HepG2 (cell line): ENCODE data around the gene SYNGR2. TPM values are rescaled to one million over a fixed set of nuclear protein-coding genes. Genes with fewer than 3 reads are reported as not detected.
A peak's percentile ranks its signal among the peaks of the same experiment; 100 is the strongest.

ENCODE experiments used
- MAFK ChIP-seq, 2 experiments: IDR thresholded peaks in 1 of 2; conservative IDR thresholded peaks in 1 of 2; 2 replicates each; pipeline ENCODE4 v1.6.1; 2011; ENCODE audit warnings: improper control_type of control experiment in 2 of 2, low read length in 2 of 2
- MXI1 ChIP-seq: IDR thresholded peaks from 3 replicates; pipeline ENCODE4 v1.6.1; 2012; ENCODE audit warnings: low read depth, low read length, inconsistent platforms, borderline replicate concordance
- MYC ChIP-seq: sonication (generic); formaldehyde crosslinking; IDR thresholded peaks from 2 replicates; pipeline ENCODE4 v1.9.0; 2021; ENCODE audit warnings: missing genetic modification reagents, borderline replicate concordance
- PITX1 ChIP-seq: sonication (generic); formaldehyde crosslinking; IDR thresholded peaks from 2 replicates; pipeline ENCODE4 v1.5.1; 2020; ENCODE audit warnings: mild to moderate bottlenecking, missing genetic modification reagents
- SOX5 ChIP-seq: IDR thresholded peaks from 2 replicates; pipeline ENCODE4 v1.6.1; 2016; ENCODE audit warnings: borderline replicate concordance
- XRCC5 ChIP-seq: fragments of 200-400 bp; formaldehyde crosslinking; optimal IDR thresholded peaks from 2 replicates; pipeline ENCODE3; 2017; ENCODE audit warnings: mild to moderate bottlenecking, low read length
- YEATS2 ChIP-seq: sonication (generic); formaldehyde crosslinking; IDR thresholded peaks from 2 replicates; pipeline ENCODE4 v1.4.0; 2020; ENCODE audit warnings: missing genetic modification reagents, borderline replicate concordance
- ZFP37 ChIP-seq: sonication (generic); formaldehyde crosslinking; IDR thresholded peaks from 2 replicates; pipeline ENCODE4 v1.4.0; 2020; ENCODE audit warnings: missing genetic modification reagents, borderline replicate concordance
- ZNF407 ChIP-seq: sonication (generic); formaldehyde crosslinking; IDR thresholded peaks from one replicate; pipeline ENCODE4 v1.5.1; 2020; ENCODE audit warnings: mild to moderate bottlenecking, missing genetic modification reagents; ENCODE audit errors: not compliant biosample characterization
- ZNF530 ChIP-seq: sonication (generic); formaldehyde crosslinking; IDR thresholded peaks from 2 replicates; pipeline ENCODE4 v1.5.0; 2020; ENCODE audit warnings: low read depth, mild to moderate bottlenecking, missing genetic modification reagents
- ZNF570 ChIP-seq: sonication (generic); formaldehyde crosslinking; IDR thresholded peaks from 2 replicates; pipeline ENCODE4 v1.4.0; 2020; ENCODE audit warnings: mild to moderate bottlenecking, missing genetic modification reagents, borderline replicate concordance
- ZNF672 ChIP-seq: sonication (generic); formaldehyde crosslinking; IDR thresholded peaks from 2 replicates; pipeline ENCODE4 v1.8.1; 2022; ENCODE audit warnings: missing genetic modification reagents
- ZNF678 ChIP-seq: sonication (generic); formaldehyde crosslinking; IDR thresholded peaks from 2 replicates; pipeline ENCODE4 v1.4.0; 2020; ENCODE audit warnings: mild to moderate bottlenecking, missing genetic modification reagents
- ZNF724P ChIP-seq: sonication (generic); formaldehyde crosslinking; IDR thresholded peaks from 2 replicates; pipeline ENCODE4 v1.8.0; 2022; ENCODE audit warnings: missing genetic modification reagents, borderline replicate concordance
- polyA plus RNA-seq, 8 experiments: library from polyadenylated mRNA; depleted of rRNA in 3 of 8; stranded (reverse) in 7 of 8; unstranded in 1 of 8; fragments of >200 nt; fragmentation: Illumina TruSeq in 4 of 8; extraction: Trizol in 4 of 8; gene quantifications; 2 replicates each; pipeline versions ENCODE4 v1.2.1 to v1.2.3, GENCODE V29; 2011 to 2016; ENCODE audit warnings: low read depth in 4 of 8, missing spikeins in 1 of 8, mixed read lengths in 1 of 8; ENCODE audit not compliant: insufficient read depth in 1 of 8
- total RNA-seq, 5 experiments: library from RNA; depleted of rRNA; stranded (reverse); fragments of >200 nt; fragmentation: Illumina TruSeq; extraction: Trizol; gene quantifications; 2 replicates each; pipeline ENCODE4 v1.2.3, GENCODE V29; 2016; ENCODE audit warnings: low read depth in 1 of 5
- TF ChIP-seq, protein P1 (sequence below): sonication (generic); formaldehyde crosslinking; IDR thresholded peaks from 2 replicates; pipeline ENCODE4 v1.4.0; 2020; ENCODE audit warnings: low read depth, missing genetic modification reagents
- TF ChIP-seq, protein P2 (sequence below): sonication (generic); IDR thresholded peaks from 2 replicates; pipeline ENCODE4 v1.6.1; 2016; ENCODE audit warnings: low read depth, borderline replicate concordance

Gene SYNGR2
- total and polyA plus RNA-seq, 2 of the 13 experiments (the other 11 are each of a cell fraction or from before 2014, with no cell fraction given) = 46.7 to 170 TPM

DNA sequence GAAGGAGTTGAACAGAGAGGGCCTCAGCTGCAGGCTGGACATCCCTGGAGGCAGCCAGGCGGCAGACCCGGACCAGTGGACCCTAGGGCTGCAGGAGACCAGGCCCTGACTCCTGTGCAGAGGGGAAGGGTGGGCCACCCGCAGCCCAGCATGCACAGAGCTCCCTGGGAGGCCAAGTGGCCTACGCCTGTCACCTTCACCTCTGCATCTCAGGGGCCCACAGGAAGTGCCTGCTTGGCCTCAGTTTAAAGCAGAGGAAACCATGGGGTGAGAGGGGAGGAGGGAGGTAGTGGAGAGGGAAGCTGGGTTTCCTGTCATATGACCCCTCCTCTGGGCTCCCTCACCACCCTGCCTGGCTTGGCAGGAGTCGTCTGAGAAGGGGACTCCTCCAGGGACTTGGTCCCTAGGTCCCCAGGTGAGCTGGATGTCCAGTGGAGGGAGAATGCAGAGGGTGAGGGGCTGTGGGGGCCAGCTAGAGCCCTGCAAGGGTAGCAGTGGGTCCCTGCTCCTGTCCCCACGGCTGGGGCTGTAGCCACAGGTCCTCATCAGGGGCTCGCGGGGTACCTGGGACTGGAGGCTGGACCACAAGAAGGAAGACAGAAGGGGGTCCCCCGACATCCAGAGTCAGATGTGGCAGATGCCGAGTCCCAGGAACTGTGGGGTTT, 37.8 kb upstream of the SYNGR2 start, which contains the start of gene TMC8 (continued):
- TF ChIP-seq, protein P1, sequence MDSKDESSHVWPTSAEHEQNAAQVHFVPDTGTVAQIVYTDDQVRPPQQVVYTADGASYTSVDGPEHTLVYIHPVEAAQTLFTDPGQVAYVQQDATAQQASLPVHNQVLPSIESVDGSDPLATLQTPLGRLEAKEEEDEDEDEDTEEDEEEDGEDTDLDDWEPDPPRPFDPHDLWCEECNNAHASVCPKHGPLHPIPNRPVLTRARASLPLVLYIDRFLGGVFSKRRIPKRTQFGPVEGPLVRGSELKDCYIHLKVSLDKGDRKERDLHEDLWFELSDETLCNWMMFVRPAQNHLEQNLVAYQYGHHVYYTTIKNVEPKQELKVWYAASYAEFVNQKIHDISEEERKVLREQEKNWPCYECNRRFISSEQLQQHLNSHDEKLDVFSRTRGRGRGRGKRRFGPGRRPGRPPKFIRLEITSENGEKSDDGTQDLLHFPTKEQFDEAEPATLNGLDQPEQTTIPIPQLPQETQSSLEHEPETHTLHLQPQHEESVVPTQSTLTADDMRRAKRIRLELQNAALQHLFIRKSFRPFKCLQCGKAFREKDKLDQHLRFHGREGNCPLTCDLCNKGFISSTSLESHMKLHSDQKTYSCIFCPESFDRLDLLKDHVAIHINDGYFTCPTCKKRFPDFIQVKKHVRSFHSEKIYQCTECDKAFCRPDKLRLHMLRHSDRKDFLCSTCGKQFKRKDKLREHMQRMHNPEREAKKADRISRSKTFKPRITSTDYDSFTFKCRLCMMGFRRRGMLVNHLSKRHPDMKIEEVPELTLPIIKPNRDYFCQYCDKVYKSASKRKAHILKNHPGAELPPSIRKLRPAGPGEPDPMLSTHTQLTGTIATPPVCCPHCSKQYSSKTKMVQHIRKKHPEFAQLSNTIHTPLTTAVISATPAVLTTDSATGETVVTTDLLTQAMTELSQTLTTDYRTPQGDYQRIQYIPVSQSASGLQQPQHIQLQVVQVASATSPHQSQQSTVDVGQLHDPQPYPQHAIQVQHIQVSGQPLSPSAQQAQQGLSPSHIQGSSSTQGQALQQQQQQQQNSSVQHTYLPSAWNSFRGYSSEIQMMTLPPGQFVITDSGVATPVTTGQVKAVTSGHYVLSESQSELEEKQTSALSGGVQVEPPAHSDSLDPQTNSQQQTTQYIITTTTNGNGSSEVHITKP (CRISPR knock-in tag) = peak; percentile 66; the same call in 1 of the 2 replicates
- peak; percentile 31; the same call in 1 of the 2 replicates for TF ChIP-seq MYC (CRISPR knock-in tag)
- TF ChIP-seq MXI1 = peak; percentile 29; the same call in 1 of the 3 replicates
- TF ChIP-seq ZNF678 (CRISPR knock-in tag) = no peak
- TF ChIP-seq ZNF530 (CRISPR knock-in tag) = no peak
- no peak; the same call in 1 of the 2 replicates for TF ChIP-seq ZFP37 (CRISPR knock-in tag)
- peak; percentile 18 for TF ChIP-seq XRCC5
- peak; percentile 53 for TF ChIP-seq ZNF407
- TF ChIP-seq MAFK (conservative IDR thresholded peaks at IDR 0.05 in 1 of 2, IDR thresholded peaks at IDR 0.05 in 1 of 2; ENCODE audit: low read length in 2 of 2) = no peak
- TF ChIP-seq SOX5 (CRISPR knock-in tag) = peak; percentile 61
- TF ChIP-seq PITX1 (CRISPR knock-in tag) = no peak
- no peak for TF ChIP-seq ZNF570 (CRISPR knock-in tag)
- TF ChIP-seq, protein P2, sequence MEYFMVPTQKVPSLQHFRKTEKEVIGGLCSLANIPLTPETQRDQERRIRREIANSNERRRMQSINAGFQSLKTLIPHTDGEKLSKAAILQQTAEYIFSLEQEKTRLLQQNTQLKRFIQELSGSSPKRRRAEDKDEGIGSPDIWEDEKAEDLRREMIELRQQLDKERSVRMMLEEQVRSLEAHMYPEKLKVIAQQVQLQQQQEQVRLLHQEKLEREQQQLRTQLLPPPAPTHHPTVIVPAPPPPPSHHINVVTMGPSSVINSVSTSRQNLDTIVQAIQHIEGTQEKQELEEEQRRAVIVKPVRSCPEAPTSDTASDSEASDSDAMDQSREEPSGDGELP = peak; percentile 37; the same call in 1 of the 2 replicates
- TF ChIP-seq ZNF672 (CRISPR knock-in tag) = no peak
- TF ChIP-seq ZNF724P (CRISPR knock-in tag) = 0 out of 2 replicates have a peak, but pooled peaks have one; percentile 18
- peak; percentile 78; the same call in 1 of the 2 replicates for TF ChIP-seq YEATS2
